Right lobe of liver (tissue), 6 donors: Measurements from ENCODE around the gene TSPAN4. TPM values are rescaled to one million over a fixed set of nuclear protein-coding genes. Genes with fewer than 3 reads are reported as not detected.

Experiments
- ATAC-seq, 4 donors: fragments of 200-7000 bp; cut with Tn5 transposase; one replicate each; pipeline ENCODE4 v1.9.1; 2020; ENCODE audit warnings: mild to moderate bottlenecking in 4 of 4, moderate library complexity in 4 of 4
- DNase-seq, 3 donors: peaks; one replicate each; pipeline ENCODE4 v3.0.0-alpha.2; 2020
- H3K27ac ChIP-seq, 3 donors: fragments of 200-600 bp; one replicate each; pipeline ENCODE4 v1.8.0; 2022
- H3K27me3 ChIP-seq, 2 donors: fragments of 200-600 bp; one replicate each; pipeline ENCODE4 v1.8.0; 2022
- H3K36me3 ChIP-seq, 4 donors: fragments of 200-600 bp; sonication (generic) in 1 of 4; one replicate each; pipeline versions ENCODE4 v1.5.1 to v1.8.0; 2017 to 2022; ENCODE audit warnings: control low read depth in 1 of 4
- H3K4me1 ChIP-seq, 4 donors: fragments of 200-600 bp; sonication (generic) in 1 of 4; one replicate each; pipeline versions ENCODE4 v1.5.1 to v1.8.0; 2017 to 2022; ENCODE audit warnings: control low read depth in 1 of 4
- H3K4me3 ChIP-seq, 3 donors: fragments of 200-600 bp; one replicate each; pipeline ENCODE4 v1.8.0; 2022
- H3K9me3 ChIP-seq, 4 donors: fragments of 200-600 bp; sonication (generic) in 1 of 4; one replicate each; pipeline versions ENCODE4 v1.5.1 to v1.8.0; 2017 to 2022; ENCODE audit warnings: control low read depth in 1 of 4
- POLR2A ChIP-seq: fragments of 450-650 bp; IDR thresholded peaks from one replicate; pipeline ENCODE4 v1.6.1; 2017; ENCODE audit warnings: antibody characterized with exemption, mild to moderate bottlenecking
- WGBS: methylation state at CpG from one replicate; pipeline ENCODE4 v1.1.6; 2018; ENCODE audit warnings: low coverage, low lambda C conversion rate; ENCODE audit not compliant: insufficient coverage; ENCODE audit errors: missing lambda C conversion rate; 5-methylcytosine and 5-hydroxymethylcytosine counted together
- intact Hi-C, 2 donors: fragments of 100-400 bp; cut with DNase I; formaldehyde crosslinking; loops; one replicate each; pipeline versions ENCODE4 v1.11.2 to v1.14.1; 2022
- total RNA-seq, 6 experiments: library from RNA; depleted of rRNA in 2 of 6; stranded (reverse); fragments of >200 nt in 2 of 6; fragmentation: NEBNext Ultra II Directional in 3 of 6; extraction: Animal tissue kit (Norgen Biotek cat#: 25700) in 3 of 6; gene quantifications; one replicate each; pipeline versions ENCODE4 v1.1.0 to v1.2.4, GENCODE V29; 2016 to 2023
- TF ChIP-seq, protein P1 (sequence below), 4 donors: fragments of 200-600 bp in 3 of 4; fragments of 450-650 bp in 1 of 4; IDR thresholded peaks; one replicate each; pipeline versions ENCODE4 v1.5.1 to v1.8.0; 2016 to 2022; ENCODE audit warnings: antibody characterized with exemption in 4 of 4, mild to moderate bottlenecking in 2 of 4
- donor health status: DM: no; HTN: yes; CAD: no.
- donor health status: DM: no; HTN: no; CAD: no.
- donor health status: DM: no; HTN: no; CAD: no.
- donor health status: DM: no; HTN: yes; CAD: no.
- donor health status: DM: no; HTN: yes; CAD: no.

TSPAN4 gene
- total RNA-seq, 6 experiments from 2014 or later, result 14.9 to 80.6 (median 30.5) TPM

DNA sequence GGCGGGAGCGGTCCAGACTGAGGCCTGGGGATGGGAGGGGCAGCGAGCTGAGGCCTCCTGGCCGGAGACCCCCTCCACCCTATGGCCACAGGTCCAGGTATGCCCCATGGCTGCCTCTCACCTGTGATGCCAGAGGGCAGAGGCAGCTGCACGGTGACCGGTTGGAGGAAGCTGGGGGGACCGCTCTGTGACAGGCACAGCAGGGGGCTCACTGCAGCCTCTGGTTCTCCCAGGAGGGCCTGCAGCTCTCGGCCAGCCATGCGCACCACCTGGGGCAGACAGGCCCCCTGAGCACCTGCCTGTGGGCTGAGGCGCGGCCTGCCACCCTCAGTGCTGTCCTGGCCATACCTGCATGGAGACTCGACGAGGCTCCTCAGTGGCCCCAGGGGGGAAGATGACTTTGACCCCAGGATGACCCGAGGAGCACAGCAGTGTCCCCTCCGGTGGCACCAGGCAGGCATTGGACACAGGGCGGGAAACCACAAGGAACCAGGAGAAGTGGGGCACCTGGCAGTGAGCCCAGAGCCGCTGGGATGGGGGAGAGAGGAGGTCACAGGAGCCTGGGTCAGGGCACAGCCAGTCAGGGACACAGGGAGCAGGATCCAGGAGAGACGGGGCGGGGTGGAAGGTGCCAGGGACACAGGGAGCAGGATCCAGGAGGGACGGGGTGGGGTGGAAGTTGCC lies 41.4 kb upstream of the TSPAN4 start:
- WGBS, result 84% methylated on average over 13 of the region's 20 CpGs
- DNase-seq, result no peak
- H3K4me3 ChIP-seq, result no peak overlapping the region
- no peaks in the 10 kb centered on the region for H3K36me3 ChIP-seq
- ATAC-seq, result no peak
- no peak overlapping the region for H3K27ac ChIP-seq
- peaks cover 0 to 35% (median 15%) of the 10 kb centered on the region in 4 donors for H3K4me1 ChIP-seq
- TF ChIP-seq, protein P1, sequence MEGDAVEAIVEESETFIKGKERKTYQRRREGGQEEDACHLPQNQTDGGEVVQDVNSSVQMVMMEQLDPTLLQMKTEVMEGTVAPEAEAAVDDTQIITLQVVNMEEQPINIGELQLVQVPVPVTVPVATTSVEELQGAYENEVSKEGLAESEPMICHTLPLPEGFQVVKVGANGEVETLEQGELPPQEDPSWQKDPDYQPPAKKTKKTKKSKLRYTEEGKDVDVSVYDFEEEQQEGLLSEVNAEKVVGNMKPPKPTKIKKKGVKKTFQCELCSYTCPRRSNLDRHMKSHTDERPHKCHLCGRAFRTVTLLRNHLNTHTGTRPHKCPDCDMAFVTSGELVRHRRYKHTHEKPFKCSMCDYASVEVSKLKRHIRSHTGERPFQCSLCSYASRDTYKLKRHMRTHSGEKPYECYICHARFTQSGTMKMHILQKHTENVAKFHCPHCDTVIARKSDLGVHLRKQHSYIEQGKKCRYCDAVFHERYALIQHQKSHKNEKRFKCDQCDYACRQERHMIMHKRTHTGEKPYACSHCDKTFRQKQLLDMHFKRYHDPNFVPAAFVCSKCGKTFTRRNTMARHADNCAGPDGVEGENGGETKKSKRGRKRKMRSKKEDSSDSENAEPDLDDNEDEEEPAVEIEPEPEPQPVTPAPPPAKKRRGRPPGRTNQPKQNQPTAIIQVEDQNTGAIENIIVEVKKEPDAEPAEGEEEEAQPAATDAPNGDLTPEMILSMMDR (IDR thresholded peaks at IDR 0.05), result no peak
- TF ChIP-seq POLR2A, result no peak
- H3K27me3 ChIP-seq, result no peaks in the 10 kb centered on the region
- no peaks in the 10 kb centered on the region for H3K9me3 ChIP-seq
- intact Hi-C loops, result no loop called here

DNA sequence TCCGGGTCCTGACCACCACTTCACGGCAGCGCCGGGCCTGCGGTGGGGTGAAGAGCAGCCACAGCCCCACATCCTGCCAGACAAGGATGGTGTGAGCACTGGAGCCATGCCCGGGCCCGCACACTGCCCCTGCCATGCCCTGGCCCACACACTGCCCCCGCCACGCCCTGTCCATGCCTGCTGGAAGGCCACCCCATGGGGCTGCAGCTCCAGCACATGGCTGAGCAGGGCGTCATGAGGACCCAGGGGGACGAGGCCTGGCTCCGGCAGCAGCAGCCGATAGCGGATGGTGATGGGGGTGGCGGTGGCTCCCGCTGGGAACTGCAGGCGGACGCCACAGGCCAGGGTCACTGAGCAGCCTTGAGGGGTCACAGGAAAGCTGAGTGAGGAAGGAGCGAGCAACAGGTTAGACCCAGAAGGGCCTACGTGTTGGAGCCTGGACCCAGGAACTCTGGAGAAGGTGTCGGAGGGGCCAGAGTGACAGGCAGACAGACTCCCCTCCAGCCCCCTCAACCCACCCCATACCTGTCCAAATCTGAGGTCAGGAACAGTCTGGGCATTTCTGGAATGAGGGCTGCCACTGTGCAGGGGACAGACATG lies 40.5 kb upstream of the TSPAN4 start:
- no peak for DNase-seq

DNA sequence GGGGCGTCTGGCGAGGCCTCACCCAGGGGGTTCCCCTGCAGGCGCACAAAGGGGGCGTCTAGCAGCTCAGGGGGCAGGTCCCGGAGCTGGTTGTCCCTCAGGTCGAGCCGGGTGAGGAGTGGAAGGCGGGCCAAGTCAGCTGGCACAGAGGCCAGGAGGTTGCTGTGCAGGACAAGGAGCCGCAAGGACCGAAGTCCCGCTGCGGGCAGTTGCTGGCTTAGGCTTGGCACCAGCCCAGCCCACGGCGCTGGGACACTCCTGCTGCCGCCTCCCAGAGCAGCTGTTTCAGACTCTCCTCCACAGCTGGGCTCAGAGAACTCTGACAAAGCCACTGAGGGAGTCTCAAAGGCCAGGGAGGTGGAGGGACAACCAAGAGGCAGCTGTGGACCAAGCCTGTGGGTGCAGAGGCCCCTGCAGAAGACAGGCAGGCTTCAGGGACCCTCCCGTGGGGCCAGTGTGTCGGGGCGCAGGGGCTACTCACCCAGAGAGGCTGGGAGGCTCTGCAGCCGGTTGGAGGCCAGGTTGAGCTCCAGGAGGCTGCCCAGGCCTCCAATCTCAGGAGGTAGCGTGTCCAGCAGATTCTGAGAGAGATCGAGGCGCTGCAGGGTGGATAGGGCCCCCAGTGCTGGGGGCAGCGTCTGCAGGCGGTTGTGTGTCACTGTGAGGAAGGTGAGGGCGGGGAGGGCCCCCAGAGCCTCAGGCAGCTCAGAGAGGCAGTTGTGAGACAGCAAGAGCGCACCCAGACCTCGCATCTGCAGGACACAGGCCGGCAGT lies 39.8 kb upstream of the TSPAN4 start:
- Histone ChIP-seq H3K27ac (no peak overlapping the region), H3K27me3 (no peaks in the 10 kb centered on the region), H3K9me3 (no peaks in the 10 kb centered on the region), H3K4me3 (no peak overlapping the region), H3K4me1 (peaks cover 0 to 18% (median 5%) of the 10 kb centered on the region in 4 donors), H3K36me3 (no peaks in the 10 kb centered on the region)
- no peak for TF ChIP-seq POLR2A
- ATAC-seq (no peak), DNase-seq (no peak)
- intact Hi-C loops, result no loop called here
- WGBS, result 93% methylated on average over 8 of the region's 28 CpGs

More for the DNA sequence above, 40.5 kb upstream of the TSPAN4 start:
- Histone ChIP-seq H3K4me3 (no peak overlapping the region), H3K4me1 (peaks cover 0 to 26% (median 7%) of the 10 kb centered on the region in 4 donors), H3K9me3 (no peaks in the 10 kb centered on the region), H3K36me3 (no peaks in the 10 kb centered on the region), H3K27ac (no peak overlapping the region), H3K27me3 (no peaks in the 10 kb centered on the region)
- intact Hi-C loops, result no loop called here
- 100% methylated on average over 1 of the region's 21 CpGs for WGBS
- ATAC-seq, result no peak
- no peak for TF ChIP-seq POLR2A
- TF ChIP-seq, protein P1 (IDR thresholded peaks at IDR 0.05), result no peak

DNA sequence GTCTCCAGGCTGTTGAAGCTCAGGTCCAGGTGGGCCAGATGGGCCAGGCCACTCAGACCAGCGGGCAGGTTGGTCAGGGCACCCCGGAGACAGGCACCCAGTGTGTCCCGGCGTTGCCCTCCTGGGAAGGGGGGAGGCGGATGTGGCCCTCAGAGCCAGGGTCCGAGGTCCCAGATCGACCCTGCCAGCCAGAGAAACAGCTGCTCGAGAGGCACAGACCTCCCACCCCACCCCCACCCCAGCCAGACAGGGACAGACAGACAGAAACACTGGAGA lies 39.2 kb upstream of the TSPAN4 start:
- Histone ChIP-seq H3K4me3 (no peak overlapping the region), H3K4me1 (peaks cover 0 to 20% (median 6%) of the 10 kb centered on the region in 4 donors), H3K9me3 (no peaks in the 10 kb centered on the region), H3K36me3 (no peaks in the 10 kb centered on the region), H3K27me3 (no peaks in the 10 kb centered on the region), H3K27ac (no peak overlapping the region)
- intact Hi-C loops, result no loop called here
- no CpG with 5 or more reads among the region's 8 CpGs for WGBS
- DNase-seq (peak in 1 of 3 donors; percentile 55), ATAC-seq (no peak)
- TF ChIP-seq POLR2A, result no peak
- TF ChIP-seq, protein P1 (IDR thresholded peaks at IDR 0.05), result no peak
